ENCODE measurements around the gene NANOGP8. TPM values are rescaled to one million over a fixed set of nuclear protein-coding genes. Genes with fewer than 3 reads are reported as not detected.
"Not testable (repeated sequence)": the region's sequence is repeated elsewhere in the genome, so short reads cannot be mapped to it uniquely, and the experiment has no call there.

Gene NANOGP8, protein sequence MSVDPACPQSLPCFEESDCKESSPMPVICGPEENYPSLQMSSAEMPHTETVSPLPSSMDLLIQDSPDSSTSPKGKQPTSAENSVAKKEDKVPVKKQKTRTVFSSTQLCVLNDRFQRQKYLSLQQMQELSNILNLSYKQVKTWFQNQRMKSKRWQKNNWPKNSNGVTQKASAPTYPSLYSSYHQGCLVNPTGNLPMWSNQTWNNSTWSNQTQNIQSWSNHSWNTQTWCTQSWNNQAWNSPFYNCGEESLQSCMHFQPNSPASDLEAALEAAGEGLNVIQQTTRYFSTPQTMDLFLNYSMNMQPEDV
- total RNA-seq (2021) = 88.4 and 91.5 TPM in 2 replicates
- long read RNA-seq, transcript NANOGP8-201 (1 exons, 918 nt) = major isoform, 10 of 10 reads
- long read RNA-seq, partial matches to known transcripts = 0 of 10 reads
- long read RNA-seq, other reads (novel, unspliced or antisense) = 0 of 10 reads

DNA sequence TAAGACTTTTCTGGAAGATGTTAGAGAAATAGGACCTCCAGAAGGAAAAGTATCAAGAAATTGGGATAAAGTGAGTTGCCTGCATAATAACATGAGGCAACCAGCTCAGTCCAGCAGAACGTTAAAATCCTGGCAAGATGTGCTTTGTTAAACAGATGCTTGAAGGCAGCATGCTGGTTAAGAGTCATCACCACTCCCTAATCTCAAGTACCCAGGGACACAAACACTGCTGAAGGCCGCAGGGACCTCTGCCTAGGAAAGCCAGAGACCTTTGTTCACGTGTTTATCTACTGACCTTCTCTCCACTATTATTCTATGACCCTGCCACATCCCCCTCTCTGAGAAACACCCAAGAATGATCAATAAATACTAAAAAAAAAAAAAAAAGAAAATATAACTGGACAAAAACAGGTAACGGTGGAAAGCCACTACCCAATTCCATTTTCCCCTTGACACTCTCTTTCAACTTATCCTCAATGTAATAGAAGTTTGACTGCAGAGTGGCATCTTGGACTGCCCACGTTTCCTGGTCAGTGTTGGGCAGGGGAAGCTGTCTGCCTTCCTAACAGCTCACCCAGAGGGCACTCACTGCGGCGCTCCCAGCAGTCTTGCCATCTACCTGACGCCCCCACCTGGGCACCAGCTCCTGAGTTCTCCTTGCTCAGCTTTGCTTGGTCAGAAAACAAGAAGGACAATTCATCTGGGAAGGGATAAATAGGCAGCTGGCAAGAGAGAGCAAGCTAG lies at the start of gene NANOGP8:
Gene NANOGP8 (minus strand): TSS at position 120 of the 744 bp plus-strand sequence. CDS start 185 bp downstream, outside the sequence.
- H2AK5ac ChIP-seq (ENCODE audit: insufficient read length, low read length); H3K4me1 ChIP-seq (ENCODE audit: insufficient read depth, low read length); H3K9ac ChIP-seq (ENCODE audit: extremely low read depth, insufficient read length, low read length); H2BK15ac ChIP-seq (ENCODE audit: low read depth, low read length); H3K27me3 Mint-ChIP-seq (ENCODE audit: low read depth); H2BK12ac ChIP-seq (ENCODE audit: insufficient read length, low read depth, low read length); H3K56ac ChIP-seq (ENCODE audit: insufficient read length, low read depth, low read length); H2BK20ac ChIP-seq (ENCODE audit: low read depth, low read length, poor library complexity, severe bottlenecking); H3K18ac ChIP-seq (ENCODE audit: insufficient read length, low read depth, low read length); H4K8ac ChIP-seq (replicated peaks; ENCODE audit: insufficient read length, low read depth, low read length); H3T11ph ChIP-seq (ENCODE audit: low read length); H3K4me1 Mint-ChIP-seq; H2BK5ac ChIP-seq (ENCODE audit: insufficient read length, low read length); H3K14ac ChIP-seq (ENCODE audit: insufficient read depth, low read length); H3K27ac ChIP-seq (ENCODE audit: insufficient read length, low read depth, low read length); H2BK120ac ChIP-seq (ENCODE audit: low read depth, low read length, poor library complexity, severe bottlenecking); H3K4ac ChIP-seq (ENCODE audit: low read depth, low read length); H3K27me3 ChIP-seq (ENCODE audit: insufficient read depth, low read length); H4K91ac ChIP-seq (ENCODE audit: insufficient read length, low read depth, low read length); H3K4me3 Mint-ChIP-seq; H3K79me2 ChIP-seq (ENCODE audit: insufficient read depth, low read length); H2AFZ ChIP-seq (ENCODE audit: low read length); DNase-seq; H4K5ac ChIP-seq (ENCODE audit: insufficient read length, low read depth, low read length); H3K9me3 ChIP-seq (ENCODE audit: control insufficient read depth, low read depth, low read length); H3K4me2 ChIP-seq (ENCODE audit: insufficient read depth, insufficient read length, low read length); H4K20me1 ChIP-seq (ENCODE audit: control insufficient read depth, insufficient read depth, insufficient read length); H3K23ac ChIP-seq (ENCODE audit: insufficient read length, low read depth, low read length); H3K79me1 ChIP-seq (ENCODE audit: insufficient read depth, low read depth, low read length, poor library complexity, severe bottlenecking); H3K23me2 ChIP-seq (ENCODE audit: insufficient read length, low read depth, low read length, poor library complexity, severe bottlenecking): not testable (repeated sequence)
- peak within 1 kb of the TSS in 2 of 3 experiments; percentile 55 to 85; a peak in 3 of 7 replicates for H3K27ac Mint-ChIP-seq
- peaks cover 15 to 18% (median 16%) of the 10 kb centered on the region in 3 experiments for H3K36me3 Mint-ChIP-seq (ENCODE audit: insufficient read depth in 1 of 3, low read depth in 3 of 3)
- peaks cover 16 to 17% of the 10 kb centered on the region in 2 experiments for H3K9me3 Mint-ChIP-seq
- WGBS (ENCODE audit: extremely low coverage, insufficient read length, low lambda C conversion rate) = no CpG with 5 or more reads among the region's 8 CpGs
